Measurements from ENCODE around the gene PLAAT4.

GRCh38 chr11:63489879-63490278, 46.7 kb upstream of the PLAAT4 start:
- TF ChIP-seq EZH2phosphoT487 (IDR thresholded peaks at IDR 0.05; ENCODE audit: borderline replicate concordance, low read depth, low read length) = no peak
- TF ChIP-seq CTCF (conservative IDR thresholded peaks at IDR 0.05; ENCODE audit: low read length) = no peak

All from OCI-LY7 (cell line).